ENCODE results near the gene SHC4. TPM values are rescaled to one million over a fixed set of nuclear protein-coding genes. Genes with fewer than 3 reads are reported as not detected.

Gene SHC4
- total RNA-seq (2022) (0.26 and 0.49 TPM in 2 replicates), Bru-seq, nascent RNA (percentile 20 among the genes with signal in this experiment), BruChase-seq, experiment 1, labeled RNA remaining after a 6-hour chase (percentile 17 among the genes with signal in this experiment), BruChase-seq, experiment 2, labeled RNA remaining after a 2-hour chase (percentile 16 among the genes with signal in this experiment)
- long read RNA-seq, full-length matches to known transcripts: 1 of 1 reads
- long read RNA-seq, partial matches to known transcripts: 0 of 1 reads
- long read RNA-seq, other reads (novel, unspliced or antisense): 0 of 1 reads

DNA sequence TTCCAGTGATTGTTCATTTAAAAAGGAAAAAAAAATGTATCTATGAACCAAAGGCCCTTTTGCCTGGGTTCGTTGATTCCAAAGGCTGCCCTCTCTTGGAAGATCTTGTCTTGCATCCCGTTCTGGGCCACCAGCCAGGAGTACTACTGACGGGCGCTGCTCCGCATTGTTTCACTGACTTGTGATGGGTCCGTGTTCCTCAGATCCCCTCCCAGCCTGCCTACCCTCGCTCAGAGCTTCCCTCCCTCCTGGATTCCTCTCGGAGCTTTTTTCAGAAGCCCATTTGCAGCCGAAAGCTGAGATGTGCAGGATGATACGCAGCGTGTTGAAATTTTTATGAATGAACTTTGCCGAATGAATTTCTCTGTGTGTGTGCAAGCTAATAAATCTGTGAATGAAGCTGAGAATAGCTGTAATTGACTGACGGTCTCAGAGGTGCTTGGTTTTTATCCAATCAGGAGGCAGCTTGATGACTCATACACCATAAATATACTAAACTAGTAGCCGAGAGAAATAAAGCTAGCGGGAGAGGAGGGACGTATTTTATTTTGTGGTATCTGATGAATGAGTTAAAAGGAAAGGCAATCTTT is at the start of gene SHC4:
Gene SHC4 (minus strand): TSS at position 396 of the 590 bp plus-strand sequence. CDS start 904 bp downstream, outside the sequence.
- Mint-ChIP-seq H3K4me3 (ENCODE audit: unreplicated experiment) (peak within 1 kb of the TSS; percentile 76), H3K9me3 (ENCODE audit: unreplicated experiment) (no peaks in the 10 kb centered on the region), H3K27me3 (ENCODE audit: insufficient read depth, unreplicated experiment) (no peaks in the 10 kb centered on the region), H3K27ac (ENCODE audit: low read depth, unreplicated experiment) (no peak within 1 kb of the TSS), H3K36me3 (ENCODE audit: insufficient read depth, unreplicated experiment) (no peaks in the 10 kb centered on the region), H3K4me1 (ENCODE audit: insufficient read depth, unreplicated experiment) (peaks cover 5% of the 10 kb centered on the region)
- ChIA-PET POLR2A (interaction anchor here (0.5 to 3.4 kb wide), 15 partner anchors 10 to 1352 kb away, joined by 3 to 29 read pairs (median 4); partner anchors contain the start of genes COPS2, EID1, GALK2 and SECISBP2L), CTCF (interaction anchor here (0.5 to 10.9 kb wide), 18 partner anchors 11 to 605 kb away, joined by 3 to 127 read pairs (median 4); partner anchors contain the start of gene EID1)
- no TSS peak for BruUV-seq (replicated peaks)
- peak; percentile 81 for DNase-seq (ENCODE audit: unreplicated experiment)
- intact Hi-C loops (cut with micrococcal nuclease): loop anchor here (1.0 to 10.0 kb wide), 3 partner anchors 85 to 609 kb away; partner anchors contain the start of genes EID1 and FBN1
- TF ChIP-seq, protein P1, sequence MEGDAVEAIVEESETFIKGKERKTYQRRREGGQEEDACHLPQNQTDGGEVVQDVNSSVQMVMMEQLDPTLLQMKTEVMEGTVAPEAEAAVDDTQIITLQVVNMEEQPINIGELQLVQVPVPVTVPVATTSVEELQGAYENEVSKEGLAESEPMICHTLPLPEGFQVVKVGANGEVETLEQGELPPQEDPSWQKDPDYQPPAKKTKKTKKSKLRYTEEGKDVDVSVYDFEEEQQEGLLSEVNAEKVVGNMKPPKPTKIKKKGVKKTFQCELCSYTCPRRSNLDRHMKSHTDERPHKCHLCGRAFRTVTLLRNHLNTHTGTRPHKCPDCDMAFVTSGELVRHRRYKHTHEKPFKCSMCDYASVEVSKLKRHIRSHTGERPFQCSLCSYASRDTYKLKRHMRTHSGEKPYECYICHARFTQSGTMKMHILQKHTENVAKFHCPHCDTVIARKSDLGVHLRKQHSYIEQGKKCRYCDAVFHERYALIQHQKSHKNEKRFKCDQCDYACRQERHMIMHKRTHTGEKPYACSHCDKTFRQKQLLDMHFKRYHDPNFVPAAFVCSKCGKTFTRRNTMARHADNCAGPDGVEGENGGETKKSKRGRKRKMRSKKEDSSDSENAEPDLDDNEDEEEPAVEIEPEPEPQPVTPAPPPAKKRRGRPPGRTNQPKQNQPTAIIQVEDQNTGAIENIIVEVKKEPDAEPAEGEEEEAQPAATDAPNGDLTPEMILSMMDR (IDR thresholded peaks at IDR 0.05; ENCODE audit: unreplicated experiment): peak; percentile 31

DNA sequence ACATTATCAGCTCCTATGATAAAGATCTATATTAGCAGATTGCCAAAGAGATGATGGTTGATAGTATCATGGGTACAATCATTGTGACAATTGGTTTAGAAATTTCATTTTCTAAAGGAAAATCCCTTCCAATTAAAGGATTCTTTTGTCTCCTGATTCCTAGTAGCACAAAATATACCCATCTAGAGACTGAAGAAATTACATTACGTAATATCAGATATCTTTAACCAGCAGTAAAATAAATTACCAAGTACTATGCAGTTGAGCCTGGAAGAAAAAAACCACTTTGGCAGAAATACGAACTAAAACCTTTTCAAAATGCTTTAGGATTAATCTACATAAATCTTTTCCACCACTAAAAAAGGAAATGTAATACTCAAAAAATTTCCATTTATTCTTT is 35.6 kb upstream of the SHC4 start:
- H3K36me3 Mint-ChIP-seq (ENCODE audit: insufficient read depth, unreplicated experiment): peaks cover 56% of the 10 kb centered on the region
- no peaks in the 10 kb centered on the region for H3K4me1 Mint-ChIP-seq (ENCODE audit: insufficient read depth, unreplicated experiment)
- no peak overlapping the region for H3K4me3 Mint-ChIP-seq (ENCODE audit: unreplicated experiment)
- H3K27me3 Mint-ChIP-seq (ENCODE audit: insufficient read depth, unreplicated experiment): no peaks in the 10 kb centered on the region
- no TSS peak for BruUV-seq (replicated peaks)
- no peak for DNase-seq (ENCODE audit: unreplicated experiment)
- H3K27ac Mint-ChIP-seq (ENCODE audit: low read depth, unreplicated experiment): no peak overlapping the region
- TF ChIP-seq, protein P1 (IDR thresholded peaks at IDR 0.05; ENCODE audit: unreplicated experiment): no peak
- intact Hi-C loops (cut with micrococcal nuclease): no loop called here
- CTCF ChIA-PET: no interaction called here
- H3K9me3 Mint-ChIP-seq (ENCODE audit: unreplicated experiment): peaks cover 3% of the 10 kb centered on the region
- POLR2A ChIA-PET: no interaction called here

DNA sequence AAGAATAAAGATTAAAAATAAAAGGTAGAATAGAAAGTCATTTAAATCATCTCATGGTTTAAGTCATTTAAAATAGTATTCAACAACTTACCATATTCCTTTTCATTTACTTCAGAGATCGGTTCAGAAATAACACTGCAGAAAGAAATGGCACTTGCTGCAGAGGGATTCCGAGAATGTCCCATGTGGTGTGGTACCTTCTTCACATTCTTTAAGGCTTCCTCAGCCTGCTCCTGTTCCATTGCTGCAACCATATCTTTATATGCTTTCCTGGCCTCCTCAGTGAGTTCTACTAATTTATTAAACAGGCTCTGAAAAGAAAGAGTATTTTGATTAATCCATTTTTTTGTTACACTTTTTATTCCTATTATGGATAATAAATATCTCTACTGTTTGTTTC is 32.6 kb upstream of the SHC4 start:
- ChIA-PET POLR2A (no interaction called here), CTCF (interaction anchor here (1.2 kb wide), 1 partner anchor 140 kb away, joined by 5 read pairs; no protein-coding TSS in a partner anchor)
- H3K27me3 Mint-ChIP-seq (ENCODE audit: insufficient read depth, unreplicated experiment): no peaks in the 10 kb centered on the region
- no peak overlapping the region for H3K4me3 Mint-ChIP-seq (ENCODE audit: unreplicated experiment)
- no peaks in the 10 kb centered on the region for H3K9me3 Mint-ChIP-seq (ENCODE audit: unreplicated experiment)
- H3K36me3 Mint-ChIP-seq (ENCODE audit: insufficient read depth, unreplicated experiment): peaks cover 73% of the 10 kb centered on the region
- H3K4me1 Mint-ChIP-seq (ENCODE audit: insufficient read depth, unreplicated experiment): no peaks in the 10 kb centered on the region
- no peak overlapping the region for H3K27ac Mint-ChIP-seq (ENCODE audit: low read depth, unreplicated experiment)
- intact Hi-C loops (cut with micrococcal nuclease): no loop called here
- TF ChIP-seq, protein P1 (IDR thresholded peaks at IDR 0.05; ENCODE audit: unreplicated experiment): no peak
- BruUV-seq (replicated peaks): no TSS peak
- DNase-seq (ENCODE audit: unreplicated experiment): no peak

GRCh38 chr15:48993380-48993779 is 29.7 kb upstream of the SHC4 start:
- no peaks in the 10 kb centered on the region for H3K4me1 Mint-ChIP-seq (ENCODE audit: insufficient read depth, unreplicated experiment)
- CTCF ChIA-PET: interaction anchor here (0.6 to 1.6 kb wide), 4 partner anchors 13 to 132 kb away, joined by 4 to 8 read pairs (median 4); partner anchors contain the start of gene EID1
- H3K36me3 Mint-ChIP-seq (ENCODE audit: insufficient read depth, unreplicated experiment): peaks cover 58% of the 10 kb centered on the region
- no peak overlapping the region for H3K27ac Mint-ChIP-seq (ENCODE audit: low read depth, unreplicated experiment)
- TF ChIP-seq, protein P1 (IDR thresholded peaks at IDR 0.05; ENCODE audit: unreplicated experiment): no peak
- no TSS peak for BruUV-seq (replicated peaks)
- POLR2A ChIA-PET: interaction anchor here (1.4 kb wide), 1 partner anchor 12 kb away, joined by 3 read pairs; no protein-coding TSS in a partner anchor
- no peaks in the 10 kb centered on the region for H3K27me3 Mint-ChIP-seq (ENCODE audit: insufficient read depth, unreplicated experiment)
- no peak overlapping the region for H3K4me3 Mint-ChIP-seq (ENCODE audit: unreplicated experiment)
- no peak for DNase-seq (ENCODE audit: unreplicated experiment)
- intact Hi-C loops (cut with micrococcal nuclease): no loop called here
- H3K9me3 Mint-ChIP-seq (ENCODE audit: unreplicated experiment): no peaks in the 10 kb centered on the region
